ENCODE data around the gene OPTC.
"Not testable (repeated sequence)": the region's sequence is repeated elsewhere in the genome, so short reads cannot be mapped to it uniquely, and the experiment has no call there.

Gene OPTC

DNA sequence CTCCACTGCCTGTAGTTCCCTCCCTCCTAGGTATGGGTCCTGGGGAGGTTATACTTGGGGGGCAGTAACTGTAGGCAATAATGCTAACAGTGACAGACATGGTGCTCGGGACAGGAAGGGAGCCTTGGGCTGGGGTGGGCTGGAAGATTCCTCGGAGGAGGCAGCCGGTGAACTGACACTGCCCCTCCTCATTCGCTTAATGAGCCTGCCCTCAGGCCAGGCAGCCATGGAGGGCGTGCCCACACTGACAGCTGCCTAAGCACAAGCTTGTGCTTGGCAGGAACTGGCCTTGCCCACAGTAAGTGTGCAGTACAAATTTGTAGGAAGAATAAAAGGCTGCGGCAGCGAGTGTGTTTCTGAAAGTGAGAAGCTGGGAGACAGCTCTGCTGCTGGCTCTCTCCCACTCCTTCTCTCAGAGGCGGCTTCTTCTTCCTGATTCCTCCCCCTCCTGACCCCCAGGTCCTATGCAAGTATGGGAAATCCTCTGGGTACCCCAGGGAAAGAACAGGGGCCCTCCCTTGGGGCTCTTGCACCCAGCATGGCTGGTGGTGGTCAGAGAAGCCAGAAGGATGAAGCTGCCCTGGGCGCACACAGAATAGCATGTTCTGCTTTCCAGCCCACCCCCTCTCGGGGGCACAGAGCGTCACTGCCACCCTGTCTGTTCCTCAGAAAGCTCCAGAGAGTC is 23.6 kb downstream of the OPTC start:
- no peak for DNase-seq (ENCODE audit: low spot score)

DNA sequence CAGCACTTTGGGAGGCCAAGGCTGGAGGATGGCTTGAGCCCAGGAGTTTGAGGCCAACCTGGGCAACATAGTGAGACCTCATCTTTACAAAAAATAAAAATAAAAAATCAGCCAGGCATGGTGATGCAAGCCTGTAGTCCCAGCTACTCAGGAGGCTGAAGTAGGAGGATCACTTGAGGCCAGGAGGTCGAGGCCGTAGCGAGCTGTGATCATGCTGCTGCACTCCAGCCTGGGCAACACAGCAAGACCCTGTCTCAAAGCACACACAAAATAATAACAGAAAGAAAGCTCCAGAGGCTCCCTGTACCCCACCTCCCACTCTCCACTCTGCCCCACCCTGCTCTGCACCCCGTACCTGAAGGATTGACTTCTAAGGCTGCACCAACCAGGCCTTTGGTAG is 24.2 kb downstream of the OPTC start:
- DNase-seq (ENCODE audit: low spot score): not testable (repeated sequence)

DNA sequence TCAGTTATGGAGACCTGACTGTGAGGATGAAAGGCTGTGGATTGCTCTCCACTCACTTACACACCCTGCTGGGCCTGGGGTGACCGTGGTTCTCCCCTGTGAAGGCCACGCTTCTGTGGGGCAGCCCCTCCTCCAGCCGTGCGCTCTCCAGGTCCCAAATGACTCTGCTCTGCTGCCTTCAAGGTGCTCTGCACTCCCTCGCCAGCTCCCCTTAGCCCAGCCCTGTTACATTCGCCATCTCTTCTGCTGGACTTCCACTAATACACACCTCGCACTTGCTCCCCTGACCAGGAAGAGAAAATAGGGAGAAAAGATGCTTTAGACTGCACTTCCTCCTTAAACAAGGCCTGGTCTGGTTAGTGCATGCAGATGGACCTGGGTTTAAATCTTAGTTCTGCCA is 24.6 kb downstream of the OPTC start:
- DNase-seq (ENCODE audit: low spot score): no peak

DNA sequence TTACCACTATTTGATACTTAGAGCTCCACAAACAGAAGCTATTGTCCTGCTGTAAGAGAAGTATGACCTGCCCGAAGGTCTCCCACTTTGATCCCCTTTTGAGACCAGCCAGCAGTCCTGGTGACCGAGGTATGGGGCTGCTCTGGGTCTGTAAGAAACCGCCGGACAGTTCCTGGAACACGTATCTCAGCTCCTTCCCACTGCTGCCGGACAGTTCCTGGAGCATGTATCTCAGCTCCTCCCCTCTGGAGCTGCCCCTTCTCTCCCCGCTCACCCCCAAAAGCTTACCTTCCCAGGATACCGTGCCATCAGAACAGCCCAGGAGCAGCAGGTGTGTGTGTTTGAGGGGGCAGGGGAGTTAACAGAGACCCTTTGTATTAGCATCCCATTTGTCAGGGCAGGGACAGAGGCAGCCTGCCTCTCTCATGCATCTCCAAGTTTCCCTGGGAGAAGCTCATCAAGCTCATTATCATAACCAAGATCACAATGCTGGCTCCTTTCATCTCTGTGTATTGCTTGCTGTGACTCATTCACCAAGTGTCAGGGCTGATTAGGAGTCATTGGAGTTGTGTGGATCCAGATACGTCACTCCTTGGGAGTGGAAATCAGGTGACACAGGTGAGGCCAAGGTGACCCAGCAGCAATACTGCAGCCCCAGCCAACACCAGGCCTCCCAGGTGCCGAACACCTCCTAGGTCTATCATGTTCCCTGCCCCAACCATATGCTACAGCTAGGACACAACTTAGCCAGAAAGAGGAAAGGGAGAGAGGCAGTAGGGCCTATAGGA is 25.3 kb downstream of the OPTC start:
- DNase-seq (ENCODE audit: low spot score): no peak

DNA sequence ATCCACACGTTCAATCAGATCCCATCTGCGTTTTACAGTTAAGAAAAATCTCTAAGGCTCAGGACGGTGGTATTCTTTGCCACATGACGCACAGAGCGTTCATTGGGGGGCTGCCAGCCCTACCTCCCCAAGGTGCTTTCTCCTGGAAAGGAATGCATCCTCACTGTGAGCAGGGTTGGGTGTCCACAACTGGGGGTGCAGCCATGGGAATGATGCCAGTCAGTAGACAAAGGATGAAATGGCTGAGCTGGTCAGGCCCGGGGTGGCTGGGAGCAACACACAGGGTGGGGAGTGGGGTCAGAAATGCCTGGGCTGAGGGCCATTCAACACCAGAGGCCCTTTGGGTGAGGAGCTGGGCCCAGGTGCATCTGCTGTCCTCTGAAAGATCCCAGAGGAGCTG is 25.9 kb downstream of the OPTC start:
- no peak for DNase-seq (ENCODE audit: low spot score)

DNA sequence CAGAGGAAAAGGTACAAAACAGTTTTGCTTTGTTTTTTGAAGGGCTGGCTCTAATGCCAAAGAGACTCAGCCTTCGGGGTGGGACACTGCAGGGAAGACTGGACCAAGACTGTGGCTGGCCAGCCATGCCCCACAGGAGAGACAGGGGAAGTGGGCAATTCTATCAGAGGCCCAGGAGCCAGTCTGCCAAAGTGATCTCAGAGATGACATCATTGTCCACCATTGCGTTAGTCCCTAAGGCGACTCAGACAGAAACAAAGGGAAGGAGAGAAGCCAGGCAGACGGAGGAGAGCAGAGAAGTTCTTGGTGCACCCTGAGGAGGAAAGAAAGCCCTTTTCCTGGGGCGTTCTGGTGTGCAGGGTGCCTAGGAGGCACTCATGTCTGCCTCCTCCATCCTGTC is 26.4 kb downstream of the OPTC start:
- DNase-seq (ENCODE audit: low spot score): no peak

DNA sequence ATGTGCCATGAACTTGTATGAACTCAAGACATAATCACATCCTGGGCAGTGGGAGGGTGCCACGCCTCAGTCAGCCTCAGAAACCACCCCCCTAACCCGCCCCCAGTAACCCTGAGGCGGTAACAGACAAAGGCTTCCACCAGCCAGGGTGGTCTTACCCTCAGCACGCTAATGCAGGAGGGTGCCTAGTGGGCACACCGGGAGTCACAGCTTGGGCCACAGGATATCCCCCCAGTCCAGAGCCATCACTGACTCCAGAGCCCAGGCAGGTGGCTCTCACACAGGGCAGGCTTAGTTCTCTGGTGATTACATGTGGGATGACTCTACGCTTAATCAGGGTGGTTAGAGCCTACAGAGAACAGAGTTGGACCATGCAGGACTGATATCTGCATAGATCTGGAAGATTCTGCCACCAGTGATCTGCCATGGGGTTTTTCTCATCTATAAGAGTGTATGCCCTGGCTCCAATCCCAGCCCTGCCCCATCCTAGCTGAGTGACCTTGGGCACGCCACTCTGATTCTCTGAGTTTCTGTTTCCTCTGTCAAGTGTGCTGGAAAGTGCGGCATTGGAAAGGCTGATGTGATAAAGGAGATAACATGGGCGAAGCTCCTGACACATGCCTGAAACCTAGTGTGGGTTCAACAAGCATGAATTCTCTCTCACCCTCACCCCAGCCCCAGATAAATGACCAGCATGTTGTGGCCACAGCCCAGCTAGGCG is 27.3 kb downstream of the OPTC start:
- DNase-seq (ENCODE audit: low spot score): no peak

DNA sequence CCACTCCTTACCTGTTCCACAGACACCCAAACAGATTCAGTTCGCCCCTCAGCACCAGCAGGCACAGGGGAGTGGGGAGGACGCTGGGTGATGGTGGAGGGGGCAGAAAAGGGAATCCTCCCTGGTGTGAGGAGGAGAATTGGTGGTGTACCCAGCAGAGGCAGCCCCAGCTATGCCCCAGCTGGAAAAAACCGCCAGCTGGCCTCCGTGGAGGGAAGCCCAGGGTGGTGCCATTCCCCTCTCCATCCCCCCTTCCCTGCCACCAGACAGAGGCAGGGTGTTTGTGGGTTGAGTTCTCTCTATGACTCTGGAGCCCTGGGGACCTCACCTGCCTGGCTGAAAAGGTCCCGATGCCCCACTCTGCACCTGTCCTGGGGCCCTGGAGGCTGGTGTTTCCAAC is 27.9 kb downstream of the OPTC start:
- no peak for DNase-seq (ENCODE audit: low spot score)

DNA sequence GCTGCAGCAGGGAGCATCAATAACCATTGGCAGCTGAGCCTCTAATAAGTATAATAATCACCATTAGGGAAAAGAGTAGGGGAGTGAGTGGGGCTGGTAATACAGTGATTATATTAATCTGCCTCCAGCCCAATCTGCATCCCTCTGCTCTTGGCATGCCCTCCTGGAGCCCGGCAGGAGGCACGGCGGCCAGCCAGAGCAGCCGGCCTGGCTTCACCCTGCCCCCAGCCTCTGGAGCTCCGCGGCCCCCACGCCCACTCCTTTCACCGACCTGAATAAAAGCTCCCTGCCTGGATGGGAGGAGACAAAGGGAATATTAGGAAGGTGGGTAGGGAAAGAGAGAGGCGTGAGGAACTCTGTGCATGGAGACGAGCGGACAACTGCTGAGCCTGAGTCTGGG is 28.3 kb downstream of the OPTC start:
- no peak for DNase-seq (ENCODE audit: low spot score)

DNA sequence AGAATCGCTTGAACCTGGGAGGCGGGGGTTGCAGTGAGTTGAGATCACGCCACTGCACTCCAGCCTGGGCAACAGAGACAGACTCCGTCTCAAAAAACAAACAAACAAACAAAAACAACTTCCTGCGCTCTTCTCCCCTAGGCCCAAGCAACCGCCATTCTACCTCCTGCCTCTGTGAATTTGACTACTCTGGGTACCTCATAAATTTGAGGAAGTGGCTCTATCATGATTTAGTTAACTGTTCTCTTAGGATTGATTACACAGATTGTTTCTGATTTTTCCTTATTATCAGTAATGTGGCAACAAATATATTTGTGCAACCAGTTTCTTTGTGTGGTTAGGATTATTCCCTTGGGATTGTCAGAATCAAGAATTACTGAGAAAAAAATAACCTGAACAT is 29.7 kb downstream of the OPTC start:
- no peak for DNase-seq (ENCODE audit: low spot score)

DNA sequence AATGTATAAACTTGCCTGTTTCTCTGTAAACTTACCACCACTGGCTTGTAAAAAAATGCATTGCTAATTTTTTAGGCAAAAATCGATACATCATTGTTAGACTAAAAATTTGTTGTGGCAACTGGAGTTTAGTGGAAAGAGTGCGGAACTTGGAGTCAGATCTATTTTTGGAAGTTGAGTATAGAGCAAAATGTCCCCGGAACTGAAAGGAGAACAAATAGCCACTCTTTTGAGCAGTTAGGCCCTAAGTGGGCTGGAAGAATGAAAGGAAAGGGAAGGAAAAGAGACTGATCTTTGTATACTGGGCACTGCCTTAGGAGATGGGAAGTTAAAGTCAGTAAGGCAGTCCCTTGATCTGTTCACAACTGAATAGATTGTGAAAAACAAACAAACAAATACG is 30.2 kb downstream of the OPTC start:
- DNase-seq (ENCODE audit: low spot score): no peak

DNA sequence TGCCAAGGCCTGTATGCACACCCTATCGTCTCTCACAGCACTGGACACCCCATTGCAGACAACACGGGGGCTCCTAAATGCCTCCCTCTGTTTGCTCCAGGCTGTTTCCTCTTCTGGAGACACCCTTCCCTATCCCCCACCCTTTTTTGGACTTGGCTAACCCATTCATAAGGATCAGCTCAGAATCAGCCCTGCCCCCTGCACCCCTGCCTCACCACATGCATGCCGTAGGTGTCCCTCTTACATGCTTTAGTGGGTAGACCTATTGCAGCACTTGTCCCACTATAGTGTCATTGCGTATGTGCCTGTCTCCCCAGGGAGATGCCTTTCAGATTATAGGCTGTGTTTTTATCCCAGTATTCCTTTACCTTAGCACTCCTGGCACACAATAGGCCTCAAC is 30.9 kb downstream of the OPTC start:
- no peak for DNase-seq (ENCODE audit: low spot score)

DNA sequence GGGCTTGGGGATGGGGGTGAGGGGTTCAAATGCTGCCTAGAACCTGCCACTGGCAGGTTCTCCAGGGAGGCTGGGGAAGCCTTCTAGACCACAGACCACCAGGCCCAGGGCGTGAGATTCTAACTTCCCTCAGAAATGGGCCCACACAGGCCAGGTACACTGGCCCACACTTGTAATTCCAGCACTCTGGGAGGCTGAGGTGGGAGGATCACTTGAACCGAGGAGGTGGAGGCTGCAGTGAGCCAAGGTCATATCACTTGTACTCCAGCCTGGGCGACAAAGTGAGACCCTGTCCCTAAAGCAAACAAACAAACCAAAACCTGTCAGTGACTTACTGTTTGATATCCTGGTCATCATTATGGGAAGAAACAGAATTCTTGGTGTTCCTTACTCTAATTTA is 31.7 kb downstream of the OPTC start:
- no peak for DNase-seq (ENCODE audit: low spot score)

DNA sequence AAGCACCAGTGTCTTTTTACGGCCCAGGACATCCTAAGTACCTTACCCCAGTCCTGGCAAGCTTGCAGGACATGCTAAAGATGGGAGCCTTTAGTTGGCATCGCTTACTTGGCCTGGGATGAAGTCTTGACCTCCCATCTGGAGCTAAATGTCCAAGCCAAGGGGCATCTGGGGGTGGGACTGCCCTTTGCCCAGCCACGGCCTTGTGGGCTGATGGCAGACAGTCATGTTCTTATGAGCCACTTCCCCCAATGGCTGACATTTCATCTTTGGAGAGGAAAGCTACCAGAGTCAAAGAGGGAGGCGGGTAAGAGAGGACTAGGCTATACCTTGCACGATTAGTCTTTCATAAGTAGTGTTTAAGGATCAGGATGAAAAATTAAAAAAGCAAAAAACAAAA is 32.2 kb downstream of the OPTC start:
- no peak for DNase-seq (ENCODE audit: low spot score)

DNA sequence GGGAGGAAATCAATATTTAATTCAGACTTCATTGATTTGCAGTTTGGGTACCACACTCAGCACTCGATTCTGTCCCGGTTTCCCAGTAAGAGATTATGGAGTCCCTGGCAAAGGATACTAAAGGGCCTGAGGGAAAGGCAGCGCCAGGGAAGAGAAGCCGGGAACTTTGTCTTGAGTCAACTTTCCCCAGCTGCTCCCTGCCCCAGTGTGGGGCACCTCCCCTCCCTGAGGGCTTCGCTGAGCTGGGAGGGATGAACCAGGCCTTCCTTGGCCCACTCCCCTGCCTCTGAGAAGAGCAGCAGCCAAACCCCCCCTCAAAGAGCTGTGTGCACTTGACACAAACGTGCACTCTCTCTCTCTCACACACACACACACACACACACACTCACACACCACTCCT is 32.6 kb downstream of the OPTC start:
- no peak for DNase-seq (ENCODE audit: low spot score)

DNA sequence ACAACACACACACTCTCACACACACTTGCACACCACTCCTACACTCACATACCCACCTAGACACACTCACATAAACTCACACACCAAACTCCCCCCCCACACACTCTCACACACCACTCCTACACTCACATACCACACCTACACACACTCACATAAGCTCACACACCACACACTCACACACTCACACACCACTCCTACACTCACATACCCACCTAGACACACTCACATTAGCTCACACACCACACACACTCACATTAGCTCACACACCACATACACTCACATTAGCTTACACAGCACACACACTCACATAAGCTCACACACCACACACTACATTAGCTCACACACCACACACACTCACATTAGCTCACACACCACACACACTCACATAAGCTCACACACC is 33.1 kb downstream of the OPTC start:
- DNase-seq (ENCODE audit: low spot score): no peak

DNA sequence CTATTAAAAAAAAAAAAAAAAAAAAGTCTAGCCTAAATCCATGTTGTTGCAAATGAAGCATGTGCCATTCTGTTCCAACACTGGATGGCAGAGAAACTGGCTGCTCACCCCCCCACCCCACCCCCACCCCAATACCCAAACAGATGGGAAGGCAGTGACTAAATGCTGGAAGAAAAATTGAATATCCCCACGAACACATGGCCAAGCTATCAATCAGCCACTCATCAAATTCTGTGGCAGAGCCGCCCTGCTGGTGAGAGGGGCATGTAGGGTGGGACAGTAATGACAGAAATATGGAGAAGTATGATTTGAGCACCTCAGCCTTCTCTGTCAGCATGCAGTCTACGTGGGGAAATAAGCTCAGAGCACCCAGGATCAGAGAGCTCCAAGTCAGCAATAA is 34.1 kb downstream of the OPTC start:
- no peak for DNase-seq (ENCODE audit: low spot score)

DNA sequence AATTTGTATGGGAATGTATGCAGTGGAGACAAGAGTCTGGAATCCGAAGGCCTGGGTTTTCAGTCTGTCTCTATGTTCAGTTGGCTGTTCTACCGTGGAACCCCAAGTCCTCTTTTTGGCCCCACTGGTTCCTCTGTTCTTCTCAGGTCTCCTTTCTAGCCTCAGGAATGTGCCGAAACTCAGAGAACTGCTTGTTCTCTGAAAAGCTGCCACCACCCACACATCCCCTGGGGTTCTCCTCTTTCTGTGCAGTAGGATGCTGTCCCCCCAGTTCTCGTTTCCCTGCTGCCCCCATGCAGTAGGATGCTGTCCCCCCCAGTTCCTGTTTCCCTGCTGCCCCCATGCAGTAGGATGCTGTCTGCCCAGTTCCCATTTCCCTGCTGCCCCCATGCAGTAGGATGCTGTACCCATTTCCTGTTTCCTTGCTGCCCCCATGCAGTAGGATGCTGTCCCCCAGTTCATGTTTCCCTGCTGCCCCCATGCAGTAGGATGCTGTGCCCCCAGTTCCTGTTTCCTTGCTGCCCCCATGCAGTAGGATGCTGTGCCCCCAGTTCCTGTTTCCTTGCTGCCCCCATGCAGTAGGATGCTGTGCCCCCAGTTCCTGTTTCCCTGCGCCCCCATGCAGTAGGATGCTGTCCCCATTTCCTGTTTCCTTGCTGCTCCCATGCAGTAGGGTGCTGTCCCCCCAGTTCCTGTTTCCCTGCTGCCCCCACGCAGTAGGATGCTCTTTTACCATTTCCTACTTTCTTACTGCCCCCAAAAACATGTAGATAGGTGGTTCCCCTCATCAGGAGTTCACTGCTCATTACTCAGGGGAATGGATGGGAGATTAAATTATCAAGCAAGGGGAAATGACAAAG is 35.3 kb downstream of the OPTC start:
- no peak for DNase-seq (ENCODE audit: low spot score)

DNA sequence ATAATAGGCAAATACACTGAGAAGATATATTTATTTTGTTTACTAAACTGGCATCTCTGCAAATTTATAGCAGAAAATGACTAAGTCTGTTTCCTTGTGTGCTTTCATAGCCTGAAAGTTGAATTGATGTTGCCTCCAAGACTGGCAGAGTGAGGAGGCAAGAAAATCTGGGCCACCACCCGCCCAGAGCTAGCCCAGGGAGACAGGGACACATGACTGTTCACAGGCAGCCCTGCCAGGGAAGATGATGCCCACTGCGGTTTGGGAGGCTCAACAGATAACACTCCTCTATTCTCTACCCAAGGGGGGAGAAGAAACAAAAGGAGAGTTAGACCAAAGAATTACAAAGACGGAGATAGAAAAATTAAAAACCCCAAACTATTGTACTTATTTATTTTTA is 37.1 kb downstream of the OPTC start:
- no peak for DNase-seq (ENCODE audit: low spot score)

DNA sequence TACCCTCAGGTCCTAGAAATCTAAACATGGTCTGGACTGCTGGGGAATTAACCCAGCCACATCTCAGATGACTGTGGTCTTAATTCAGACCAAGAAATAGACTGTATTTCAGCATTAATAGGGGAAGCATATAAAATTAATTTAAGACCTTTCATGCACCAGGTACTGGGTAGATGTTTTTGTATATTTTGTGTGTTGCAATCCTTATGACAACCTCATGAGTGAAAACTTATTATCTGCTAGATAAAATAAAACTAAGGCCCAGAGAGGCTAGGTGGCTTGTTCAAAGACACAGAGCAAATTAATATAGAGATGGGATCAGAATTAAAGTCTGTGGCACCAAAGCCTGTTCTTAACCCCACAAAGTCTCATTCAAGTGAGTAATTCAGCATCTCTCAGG is 40.1 kb downstream of the OPTC start:
- no peak for DNase-seq (ENCODE audit: low spot score)

DNA sequence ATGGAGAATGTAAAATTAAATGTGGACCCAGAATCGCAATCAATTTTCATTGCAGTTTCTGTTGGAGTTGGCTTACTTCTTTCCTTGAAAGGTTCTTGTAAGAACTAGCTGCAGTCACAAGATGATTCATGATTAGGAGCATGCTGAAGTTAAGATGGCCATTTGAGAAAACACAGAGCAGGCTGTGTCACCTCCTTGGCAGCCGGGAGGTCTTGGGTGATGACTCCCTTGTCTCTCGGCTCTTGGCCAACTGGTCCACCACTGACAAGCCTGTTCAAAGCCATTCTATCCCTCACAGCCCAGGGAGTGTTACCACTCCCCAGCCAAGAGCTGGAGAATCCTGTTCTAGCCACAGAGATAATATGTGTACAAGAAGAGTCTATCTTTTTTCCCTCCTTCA is 40.6 kb downstream of the OPTC start:
- no peak for DNase-seq (ENCODE audit: low spot score)

DNA sequence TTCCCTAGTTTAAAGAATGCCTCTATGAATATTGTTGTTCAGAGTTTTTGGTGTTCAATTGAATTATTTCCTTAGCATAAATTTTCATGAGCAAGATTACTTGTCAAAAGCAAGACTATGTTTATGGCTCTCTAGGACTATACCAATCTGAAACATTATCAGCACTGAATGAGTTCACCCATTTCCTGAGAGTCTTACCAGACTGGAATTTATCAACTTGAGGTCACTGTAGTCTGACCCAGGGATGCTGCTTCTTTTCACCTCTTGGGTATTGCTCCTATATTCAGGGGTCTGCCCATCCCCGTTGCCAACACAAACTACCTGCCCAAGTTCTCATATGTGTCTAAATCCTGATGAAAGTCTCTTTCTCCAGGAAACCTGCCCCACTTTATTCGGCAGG is 42.6 kb downstream of the OPTC start:
- no peak for DNase-seq (ENCODE audit: low spot score)

All from ecto neural progenitor cell (in vitro differentiated cells).